Muscle of back (tissue), 11 donors: ENCODE results near the gene KLF15. TPM values are rescaled to one million over a fixed set of nuclear protein-coding genes. Genes with fewer than 3 reads are reported as not detected.

Experiments
- DNase-seq, 3 donors: peaks; one replicate each; pipeline versions ENCODE4 v3.0.0 to v3.0.0-alpha.2; 2013
- polyA plus RNA-seq, 10 donors: library from polyadenylated mRNA; unstranded; fragments of 120-200 nt; gene quantifications; one replicate each; pipeline ENCODE4 v1.2.1, GENCODE V29; 2013; ENCODE audit not compliant: insufficient read length in 10 of 10

The KLF15 gene
- polyA plus RNA-seq, 10 donors: 0.66 to 2.1 (median 1.1) TPM

GRCh38 chr3:126321490-126321889 lies 35.7 kb downstream of the KLF15 start:
- DNase-seq: no peak

- DNase-seq: no peak
Observed at GRCh38 chr3:126320517-126321293, 36.5 kb downstream of the KLF15 start.

- DNase-seq: no peak
Observed at GRCh38 chr3:126319701-126320295, 37.4 kb downstream of the KLF15 start.

- no peak for DNase-seq
Observed at GRCh38 chr3:126317029-126317996, 39.9 kb downstream of the KLF15 start.

- no peak for DNase-seq
Observed at GRCh38 chr3:126316501-126316939, 40.7 kb downstream of the KLF15 start.

GRCh38 chr3:126316031-126316461 lies 41.2 kb downstream of the KLF15 start:
- no peak for DNase-seq

GRCh38 chr3:126314790-126315658 lies 42.2 kb downstream of the KLF15 start:
- DNase-seq: peak in 2 of 3 donors; percentile 5 to 62

- no peak for DNase-seq
Observed at GRCh38 chr3:126314305-126314789, 42.9 kb downstream of the KLF15 start.

GRCh38 chr3:126313580-126314304 lies 43.5 kb downstream of the KLF15 start:
- DNase-seq: no peak

- DNase-seq: no peak
Observed at GRCh38 chr3:126313166-126313565, 44.0 kb downstream of the KLF15 start.

- DNase-seq: no peak
Observed at GRCh38 chr3:126312341-126312740, 44.9 kb downstream of the KLF15 start.

- DNase-seq: no peak
Observed at GRCh38 chr3:126311338-126311978, 45.8 kb downstream of the KLF15 start.

GRCh38 chr3:126310816-126311215 lies 46.4 kb downstream of the KLF15 start:
- DNase-seq: no peak

- no peak for DNase-seq
Observed at GRCh38 chr3:126309861-126310655, 47.1 kb downstream of the KLF15 start.

- no peak for DNase-seq
Observed at GRCh38 chr3:126309165-126309564, 48.0 kb downstream of the KLF15 start.

GRCh38 chr3:126308394-126309125 lies 48.6 kb downstream of the KLF15 start:
- no peak for DNase-seq

GRCh38 chr3:126307591-126308393 lies 49.4 kb downstream of the KLF15 start:
- no peak for DNase-seq
